ENCODE results near the gene PHKG1. TPM values are rescaled to one million over a fixed set of nuclear protein-coding genes. Genes with fewer than 3 reads are reported as not detected.

The PHKG1 gene
- total RNA-seq, 2 experiments from 2014 or later = 2.9 to 3.0 TPM

DNA sequence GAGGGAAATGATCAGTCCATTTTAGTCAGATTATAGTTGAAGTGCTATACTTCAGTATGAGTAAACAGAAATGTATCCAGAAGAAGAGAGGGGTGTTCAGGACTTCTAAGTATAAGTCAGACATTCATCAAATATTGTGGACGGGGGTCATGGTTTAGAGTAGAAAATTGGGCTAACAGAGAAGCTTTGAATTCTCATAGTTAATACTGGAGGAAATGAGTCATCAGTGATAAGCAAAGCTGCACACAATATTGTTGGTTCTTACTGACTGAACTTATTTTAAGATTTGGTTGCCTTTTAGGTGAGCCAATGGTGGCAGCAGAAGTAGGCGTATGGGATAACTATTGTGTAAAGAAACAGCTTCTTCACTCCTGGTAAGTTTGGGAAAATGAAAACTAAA is 30.4 kb downstream of the PHKG1 start:
- Mint-ChIP-seq H3K4me3 (peak overlapping the region; percentile 22), H3K36me3 (ENCODE audit: low read depth) (peaks cover 60% of the 10 kb centered on the region), H3K27me3 (no peaks in the 10 kb centered on the region), H3K27ac (peak overlapping the region; percentile 91), H3K4me1 (ENCODE audit: low read depth) (peaks cover 50% of the 10 kb centered on the region), H3K9me3 (no peaks in the 10 kb centered on the region)
- intact Hi-C loops (cut with micrococcal nuclease) = no loop called here
- ATAC-seq (peak; percentile 18), DNase-seq (peak; percentile 16)
- CTCF ChIA-PET = interaction anchor here (1.3 to 4.8 kb wide), 3 partner anchors 8 to 12 kb away, joined by 5 to 47 read pairs (median 7); partner anchors contain the start of genes CCT6A and PSPH
- POLR2A ChIA-PET = interaction anchor here (1.2 to 2.1 kb wide), 3 partner anchors 9 to 12 kb away, joined by 4 to 8 read pairs (median 7); partner anchors contain the start of genes CCT6A and PSPH
- TF ChIP-seq, protein P1, sequence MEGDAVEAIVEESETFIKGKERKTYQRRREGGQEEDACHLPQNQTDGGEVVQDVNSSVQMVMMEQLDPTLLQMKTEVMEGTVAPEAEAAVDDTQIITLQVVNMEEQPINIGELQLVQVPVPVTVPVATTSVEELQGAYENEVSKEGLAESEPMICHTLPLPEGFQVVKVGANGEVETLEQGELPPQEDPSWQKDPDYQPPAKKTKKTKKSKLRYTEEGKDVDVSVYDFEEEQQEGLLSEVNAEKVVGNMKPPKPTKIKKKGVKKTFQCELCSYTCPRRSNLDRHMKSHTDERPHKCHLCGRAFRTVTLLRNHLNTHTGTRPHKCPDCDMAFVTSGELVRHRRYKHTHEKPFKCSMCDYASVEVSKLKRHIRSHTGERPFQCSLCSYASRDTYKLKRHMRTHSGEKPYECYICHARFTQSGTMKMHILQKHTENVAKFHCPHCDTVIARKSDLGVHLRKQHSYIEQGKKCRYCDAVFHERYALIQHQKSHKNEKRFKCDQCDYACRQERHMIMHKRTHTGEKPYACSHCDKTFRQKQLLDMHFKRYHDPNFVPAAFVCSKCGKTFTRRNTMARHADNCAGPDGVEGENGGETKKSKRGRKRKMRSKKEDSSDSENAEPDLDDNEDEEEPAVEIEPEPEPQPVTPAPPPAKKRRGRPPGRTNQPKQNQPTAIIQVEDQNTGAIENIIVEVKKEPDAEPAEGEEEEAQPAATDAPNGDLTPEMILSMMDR (IDR thresholded peaks at IDR 0.05) = no peak

DNA sequence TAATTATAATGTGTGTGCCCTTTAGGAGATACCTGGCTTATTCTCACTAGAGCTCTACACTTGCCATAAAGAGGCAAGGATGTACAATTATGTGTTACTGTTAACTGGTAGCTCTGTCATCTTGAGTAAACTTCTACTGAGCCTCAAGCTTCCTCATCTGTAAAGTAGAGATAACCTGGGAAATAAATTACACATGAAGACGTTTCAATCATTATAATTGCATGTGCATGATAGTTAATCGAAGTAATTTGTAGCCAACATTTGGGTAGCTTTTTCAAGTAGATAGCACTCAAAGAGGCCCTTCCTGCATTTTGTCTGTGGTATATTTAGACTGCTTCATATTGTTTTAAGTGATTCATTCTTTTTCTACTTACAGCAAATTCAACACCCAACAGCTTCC is 38.8 kb downstream of the PHKG1 start:
- ChIA-PET POLR2A (interaction anchor here (2.0 kb wide), 2 partner anchors 9 to 10 kb away, joined by 7 to 9 read pairs; partner anchors contain the start of gene SUMF2), CTCF (interaction anchor here (0.8 to 2.5 kb wide), 4 partner anchors 9 to 49 kb away, joined by 5 to 16 read pairs (median 5); no protein-coding TSS in a partner anchor)
- H3K36me3 Mint-ChIP-seq (ENCODE audit: low read depth) = peaks cover 60% of the 10 kb centered on the region
- peak overlapping the region; percentile 58 for H3K4me3 Mint-ChIP-seq
- H3K9me3 Mint-ChIP-seq = no peaks in the 10 kb centered on the region
- TF ChIP-seq, protein P1 (IDR thresholded peaks at IDR 0.05) = no peak
- ATAC-seq (no peak), DNase-seq (no peak)
- H3K27me3 Mint-ChIP-seq = no peaks in the 10 kb centered on the region
- intact Hi-C loops (cut with micrococcal nuclease) = loop anchor here (5.0 kb wide), 1 partner anchor 53 kb away; the partner anchor contains the start of gene CHCHD2
- peaks cover 52% of the 10 kb centered on the region for H3K4me1 Mint-ChIP-seq (ENCODE audit: low read depth)
- peak overlapping the region; percentile 76 for H3K27ac Mint-ChIP-seq

DNA sequence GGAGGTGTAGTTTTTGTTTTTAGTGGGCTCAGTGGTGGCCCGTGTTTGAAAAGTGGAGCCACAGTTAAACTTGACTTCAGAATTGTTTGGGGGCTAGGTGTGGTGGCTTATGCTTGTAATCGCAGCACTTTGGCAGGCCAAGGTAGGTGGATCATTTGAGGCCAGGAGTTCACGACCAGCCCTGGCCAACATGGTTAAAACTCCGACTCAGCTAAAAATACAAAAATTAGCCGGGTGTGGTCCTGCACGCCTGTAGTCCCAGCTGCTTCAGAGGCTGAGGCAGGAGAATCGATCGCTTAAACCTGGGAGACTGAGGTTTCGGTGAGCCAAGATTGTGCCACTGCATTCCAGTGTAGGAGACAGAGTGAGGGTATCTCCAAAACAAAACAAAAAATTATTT is 39.4 kb downstream of the PHKG1 start:
- Mint-ChIP-seq H3K4me1 (ENCODE audit: low read depth) (peaks cover 50% of the 10 kb centered on the region), H3K9me3 (no peaks in the 10 kb centered on the region), H3K36me3 (ENCODE audit: low read depth) (peaks cover 55% of the 10 kb centered on the region), H3K27ac (peak overlapping the region; percentile 55), H3K4me3 (peak overlapping the region; percentile 94), H3K27me3 (no peaks in the 10 kb centered on the region)
- DNase-seq (no peak), ATAC-seq (no peak)
- intact Hi-C loops (cut with micrococcal nuclease) = loop anchor here (5.0 kb wide), 1 partner anchor 54 kb away; the partner anchor contains the start of gene CHCHD2
- ChIA-PET POLR2A (interaction anchor here (2.0 kb wide), 2 partner anchors 9 to 11 kb away, joined by 7 to 9 read pairs; partner anchors contain the start of gene SUMF2), CTCF (interaction anchor here (0.8 to 2.5 kb wide), 3 partner anchors 10 to 20 kb away, joined by 5 to 16 read pairs (median 5); no protein-coding TSS in a partner anchor)
- TF ChIP-seq, protein P1 (IDR thresholded peaks at IDR 0.05) = no peak

DNA sequence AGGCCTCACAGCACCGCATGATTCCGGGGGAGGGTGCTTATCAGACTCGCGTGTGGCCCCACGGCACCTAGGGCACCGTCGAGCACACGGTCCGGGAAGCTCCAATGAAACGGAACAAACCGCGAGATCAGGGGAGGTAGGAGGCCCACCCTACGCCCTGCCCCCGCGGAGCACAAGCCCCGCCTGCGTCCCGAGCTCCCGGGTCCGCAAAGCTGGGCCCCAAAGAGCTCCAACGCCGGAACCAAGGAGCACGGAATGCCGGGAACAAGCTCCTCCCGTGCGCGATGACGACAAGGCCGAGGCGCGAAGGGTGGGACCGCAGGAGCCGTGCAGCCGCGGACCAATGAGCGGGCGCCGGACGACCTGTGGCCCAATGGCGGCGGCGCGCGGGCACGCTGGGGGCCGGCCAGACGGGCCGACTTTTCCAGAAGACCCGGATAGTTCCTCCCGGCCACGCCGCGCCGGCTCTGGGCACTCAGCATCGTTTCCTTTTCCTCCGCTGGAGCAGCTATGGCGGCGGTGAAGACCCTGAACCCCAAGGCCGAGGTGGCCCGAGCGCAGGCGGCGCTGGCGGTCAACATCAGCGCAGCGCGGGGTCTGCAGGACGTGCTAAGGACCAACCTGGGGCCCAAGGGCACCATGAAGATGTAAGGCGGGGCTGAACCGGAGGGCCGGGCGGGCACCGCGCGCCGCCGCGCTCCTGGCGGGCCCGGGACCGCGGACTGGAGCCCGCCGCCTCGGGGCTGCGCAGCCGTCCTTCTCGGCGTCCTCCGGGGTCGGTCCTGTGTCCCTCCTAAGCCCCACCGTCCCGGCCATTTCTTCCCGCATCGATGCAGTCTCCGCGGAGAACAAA is 41.2 kb downstream of the PHKG1 start, which contains the start of the genes CCT6A and PSPH:
CCT6A (plus strand) TSS at position 427 of the 853 bp plus-strand sequence; CDS start at position 511, 84 bp downstream.
PSPH (minus strand) TSS at position 106 of the 853 bp plus-strand sequence. CDS start 30,232 bp downstream, outside the sequence.
- ChIA-PET POLR2A (interaction anchor here (0.7 to 1.9 kb wide), 7 partner anchors 9 to 37 kb away, joined by 3 to 18 read pairs (median 7); partner anchors contain the start of gene SUMF2), CTCF (interaction anchor here (0.6 to 1.5 kb wide), 6 partner anchors 10 to 52 kb away, joined by 3 to 7 read pairs (median 4); partner anchors contain the start of gene SUMF2)
- Mint-ChIP-seq H3K27me3 (no peaks in the 10 kb centered on the region), H3K36me3 (ENCODE audit: low read depth) (peaks cover 44% of the 10 kb centered on the region), H3K27ac (peak within 1 kb of the TSS; percentile 94), H3K4me3 (peak within 1 kb of the TSS; percentile 94), H3K9me3 (no peaks in the 10 kb centered on the region), H3K4me1 (ENCODE audit: low read depth) (peaks cover 46% of the 10 kb centered on the region)
- intact Hi-C loops (cut with micrococcal nuclease) = loop anchor here (1.0 to 5.0 kb wide), 2 partner anchors 13 to 56 kb away; partner anchors contain the start of genes CHCHD2 and SUMF2
- ATAC-seq (peak; percentile 92), DNase-seq (peak; percentile 94)
- TF ChIP-seq, protein P1 (IDR thresholded peaks at IDR 0.05) = no peak
